SK-N-SH (cell line): Measurements from ENCODE around the gene VDR.

Experiments used
- CHD2 ChIP-seq: fragments of 150-350 bp; IDR thresholded peaks from 2 replicates; pipeline ENCODE4 v1.6.1; 2018; ENCODE audit warnings: low read length; ENCODE audit not compliant: partially characterized antibody
- CTCF ChIP-seq: fragments of 200-600 bp; sonication (generic); IDR thresholded peaks from 2 replicates; pipeline ENCODE4 v1.6.1; 2017; ENCODE audit warnings: antibody characterized with exemption, mild to moderate bottlenecking, moderate library complexity
- ELF1 ChIP-seq: IDR thresholded peaks from 2 replicates; pipeline ENCODE4 v1.4.0; 2012
- EP300 ChIP-seq, 2 experiments: IDR thresholded peaks; 2 replicates each; pipeline versions ENCODE4 v1.4.0 to v1.6.1; 2012; ENCODE audit warnings: borderline replicate concordance in 1 of 2, low read depth in 1 of 2, low read length in 1 of 2
- FOXM1 ChIP-seq: IDR thresholded peaks from 2 replicates; pipeline ENCODE4 v1.4.0; 2012; ENCODE audit warnings: low read depth, mild to moderate bottlenecking
- MAX ChIP-seq: IDR thresholded peaks from 2 replicates; pipeline ENCODE4 v1.4.0; 2012; ENCODE audit warnings: low read depth
- PBX3 ChIP-seq: IDR thresholded peaks from 2 replicates; pipeline ENCODE4; 2012
- POLR2AphosphoS5 ChIP-seq: IDR thresholded peaks from 2 replicates; pipeline ENCODE4 v1.6.1; 2012; ENCODE audit warnings: low read depth, low read length
- RAD21 ChIP-seq: IDR thresholded peaks from 2 replicates; pipeline ENCODE4 v1.6.1; 2012; ENCODE audit warnings: mild to moderate bottlenecking, low read length
- REST ChIP-seq: IDR thresholded peaks from 2 replicates; pipeline ENCODE4 v1.6.1; 2012; ENCODE audit warnings: mild to moderate bottlenecking, low read depth, low read length, moderate library complexity
- ZBTB33 ChIP-seq: IDR thresholded peaks from 2 replicates; pipeline ENCODE4 v1.4.0; 2012; ENCODE audit warnings: low read depth, borderline replicate concordance

GRCh38 chr12:47834199-47834903, 70.4 kb downstream of the VDR start:
- TF ChIP-seq CTCF (no peak), EP300 (IDR thresholded peaks at IDR 0.05; ENCODE audit: borderline replicate concordance in 1 of 2, low read depth in 1 of 2, low read length in 1 of 2) (no peak), MAX (no peak), CHD2 (no peak), PBX3 (no peak), FOXM1 (no peak), REST (no peak), POLR2AphosphoS5 (no peak), ZBTB33 (no peak), ELF1 (no peak), RAD21 (no peak)
